Measurements from ENCODE around the gene SPINDOC. TPM values are rescaled to one million over a fixed set of nuclear protein-coding genes. Genes with fewer than 3 reads are reported as not detected.

SPINDOC gene
- total and polyA plus RNA-seq, 2 experiments from 2014 or later, result 8.2 to 44.5 TPM

GRCh38 chr11:63837739-63838138, 24.5 kb downstream of the SPINDOC start:
- Histone ChIP-seq H3K4me1 (ENCODE audit: low read depth) (peaks cover 30% of the 10 kb centered on the region), H3K9me3 (ENCODE audit: low read depth) (no peaks in the 10 kb centered on the region), H3K36me3 (no peaks in the 10 kb centered on the region), H3K27me3 (no peaks in the 10 kb centered on the region), H3K27ac (no peak overlapping the region), H3K4me3 (no peak overlapping the region)
- no peak for DNase-seq (ENCODE audit: low read depth in 1 of 2, low spot score in 1 of 2)
- TF ChIP-seq, protein P1, sequence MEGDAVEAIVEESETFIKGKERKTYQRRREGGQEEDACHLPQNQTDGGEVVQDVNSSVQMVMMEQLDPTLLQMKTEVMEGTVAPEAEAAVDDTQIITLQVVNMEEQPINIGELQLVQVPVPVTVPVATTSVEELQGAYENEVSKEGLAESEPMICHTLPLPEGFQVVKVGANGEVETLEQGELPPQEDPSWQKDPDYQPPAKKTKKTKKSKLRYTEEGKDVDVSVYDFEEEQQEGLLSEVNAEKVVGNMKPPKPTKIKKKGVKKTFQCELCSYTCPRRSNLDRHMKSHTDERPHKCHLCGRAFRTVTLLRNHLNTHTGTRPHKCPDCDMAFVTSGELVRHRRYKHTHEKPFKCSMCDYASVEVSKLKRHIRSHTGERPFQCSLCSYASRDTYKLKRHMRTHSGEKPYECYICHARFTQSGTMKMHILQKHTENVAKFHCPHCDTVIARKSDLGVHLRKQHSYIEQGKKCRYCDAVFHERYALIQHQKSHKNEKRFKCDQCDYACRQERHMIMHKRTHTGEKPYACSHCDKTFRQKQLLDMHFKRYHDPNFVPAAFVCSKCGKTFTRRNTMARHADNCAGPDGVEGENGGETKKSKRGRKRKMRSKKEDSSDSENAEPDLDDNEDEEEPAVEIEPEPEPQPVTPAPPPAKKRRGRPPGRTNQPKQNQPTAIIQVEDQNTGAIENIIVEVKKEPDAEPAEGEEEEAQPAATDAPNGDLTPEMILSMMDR (IDR thresholded peaks at IDR 0.05; ENCODE audit: low read depth, low read length), result no peak

GRCh38 chr11:63838150-63838677, 25.0 kb downstream of the SPINDOC start:
- peaks cover 35% of the 10 kb centered on the region for H3K4me1 ChIP-seq (ENCODE audit: low read depth)
- H3K27me3 ChIP-seq, result no peaks in the 10 kb centered on the region
- no peaks in the 10 kb centered on the region for H3K9me3 ChIP-seq (ENCODE audit: low read depth)
- H3K27ac ChIP-seq, result no peak overlapping the region
- TF ChIP-seq, protein P1 (IDR thresholded peaks at IDR 0.05; ENCODE audit: low read depth, low read length), result no peak
- no peaks in the 10 kb centered on the region for H3K36me3 ChIP-seq
- H3K4me3 ChIP-seq, result no peak overlapping the region
- DNase-seq (ENCODE audit: low read depth in 1 of 2, low spot score in 1 of 2), result no peak

GRCh38 chr11:63838678-63839507, 25.6 kb downstream of the SPINDOC start, which contains the start of gene MARK2:
Gene MARK2, plus strand, starts transcription at chr11:63839110. Its CDS starts 397 bp downstream, at chr11:63839507.
- TF ChIP-seq, protein P1 (IDR thresholded peaks at IDR 0.05; ENCODE audit: low read depth, low read length), result no peak
- Histone ChIP-seq H3K9me3 (ENCODE audit: low read depth) (no peaks in the 10 kb centered on the region), H3K27ac (peak within 1 kb of the TSS; percentile 88), H3K4me3 (peak within 1 kb of the TSS; percentile 55), H3K27me3 (no peaks in the 10 kb centered on the region), H3K36me3 (no peaks in the 10 kb centered on the region), H3K4me1 (ENCODE audit: low read depth) (peaks cover 39% of the 10 kb centered on the region)
- DNase-seq (ENCODE audit: low read depth in 1 of 2, low spot score in 1 of 2), result peak; percentile 99

DNA sequence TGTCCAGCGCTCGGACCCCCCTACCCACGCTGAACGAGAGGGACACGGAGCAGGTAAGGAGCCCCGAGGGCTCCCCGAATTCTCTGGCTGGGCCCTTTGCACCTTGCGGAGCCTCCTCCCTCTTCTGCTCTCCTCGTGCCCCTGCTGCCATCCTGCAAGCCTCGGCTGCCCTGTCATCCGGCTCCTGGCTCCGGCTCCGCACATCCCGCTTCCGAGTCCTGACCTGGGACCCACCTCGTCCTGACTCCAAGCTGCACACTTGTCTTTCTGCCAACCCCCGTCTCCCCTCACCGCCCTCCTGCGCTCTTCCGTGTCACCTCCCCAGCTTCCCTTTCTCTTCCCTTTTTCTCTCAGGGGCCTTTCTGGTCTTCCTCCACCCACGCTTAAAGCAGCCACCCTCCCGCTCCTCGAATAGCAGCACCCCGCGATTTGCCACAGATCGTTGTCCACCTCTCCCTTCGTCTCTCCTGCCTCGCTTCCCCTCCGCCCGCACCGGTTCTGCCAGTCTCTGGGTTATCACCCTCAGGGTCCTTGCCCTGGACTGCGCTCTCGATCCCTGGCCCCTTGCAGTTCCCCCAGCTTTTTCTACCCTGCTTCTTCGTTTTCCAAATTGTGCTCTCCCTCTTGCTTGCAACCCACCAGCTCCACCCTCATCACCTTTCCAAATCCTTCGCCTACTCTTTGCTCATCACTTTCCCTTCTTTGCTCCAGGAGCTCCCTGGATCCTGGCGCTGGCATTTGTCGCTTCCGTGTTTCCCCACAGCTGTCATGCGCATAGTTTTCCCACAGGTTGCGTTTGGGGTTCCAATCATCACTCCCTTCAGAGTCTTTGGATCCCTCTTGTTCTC, 26.5 kb downstream of the SPINDOC start:
- no peaks in the 10 kb centered on the region for H3K36me3 ChIP-seq
- H3K4me3 ChIP-seq, result peak overlapping the region; percentile 55
- DNase-seq (ENCODE audit: low read depth in 1 of 2, low spot score in 1 of 2), result peak in 1 of 2 donors; percentile 46
- H3K27ac ChIP-seq, result peak overlapping the region; percentile 88
- H3K4me1 ChIP-seq (ENCODE audit: low read depth), result peaks cover 41% of the 10 kb centered on the region
- H3K9me3 ChIP-seq (ENCODE audit: low read depth), result no peaks in the 10 kb centered on the region
- TF ChIP-seq, protein P1 (IDR thresholded peaks at IDR 0.05; ENCODE audit: low read depth, low read length), result no peak
- no peaks in the 10 kb centered on the region for H3K27me3 ChIP-seq

DNA sequence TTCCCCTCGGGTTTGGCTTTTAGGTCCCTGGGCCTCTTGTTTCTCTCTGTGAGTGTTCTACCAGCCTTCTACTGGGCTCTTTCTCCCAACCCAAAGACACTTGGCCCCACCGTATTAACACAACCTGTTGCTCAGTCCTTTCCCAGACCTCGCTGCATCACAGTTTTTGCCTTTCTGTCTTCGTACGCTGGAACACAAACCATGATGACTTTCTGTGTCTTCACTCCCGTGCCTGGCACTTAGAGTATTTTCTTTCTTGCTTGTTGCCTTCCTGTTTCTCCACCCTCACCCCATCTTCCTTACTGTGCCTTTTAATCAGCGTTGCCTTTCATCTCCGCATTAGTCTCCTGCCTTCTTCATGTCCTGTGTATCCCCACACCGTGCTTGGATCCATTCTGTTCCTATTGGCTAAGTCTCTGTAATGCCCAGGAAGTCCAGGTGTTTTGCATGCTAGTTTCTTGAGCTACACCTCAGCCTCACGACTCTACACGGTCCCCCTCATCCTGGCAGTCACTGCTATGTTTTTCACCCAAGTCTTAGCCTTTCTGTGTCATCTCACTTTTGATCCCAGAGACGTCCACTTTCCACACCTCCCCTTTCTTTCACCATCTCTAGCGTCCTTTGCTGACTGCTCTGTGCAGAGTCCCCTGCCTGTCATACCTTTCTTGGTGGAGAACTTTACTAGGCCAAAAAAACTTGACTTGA, 27.3 kb downstream of the SPINDOC start:
- peaks cover 48% of the 10 kb centered on the region for H3K4me1 ChIP-seq (ENCODE audit: low read depth)
- H3K27me3 ChIP-seq, result no peaks in the 10 kb centered on the region
- no peaks in the 10 kb centered on the region for H3K9me3 ChIP-seq (ENCODE audit: low read depth)
- H3K36me3 ChIP-seq, result no peaks in the 10 kb centered on the region
- H3K4me3 ChIP-seq, result peak overlapping the region; percentile 55
- DNase-seq (ENCODE audit: low read depth in 1 of 2, low spot score in 1 of 2), result no peak
- TF ChIP-seq, protein P1 (IDR thresholded peaks at IDR 0.05; ENCODE audit: low read depth, low read length), result no peak
- no peak overlapping the region for H3K27ac ChIP-seq
